Renal cortex interstitium (tissue), 11 donors: ENCODE measurements around the gene MYF5. TPM values are rescaled to one million over a fixed set of nuclear protein-coding genes. Genes with fewer than 3 reads are reported as not detected.

Experiments used
- DNase-seq, 11 donors: peaks; one replicate each; pipeline ENCODE4 v3.0.0-alpha.2; 2013; ENCODE audit warnings: low read depth in 9 of 11, low spot score in 4 of 11; ENCODE audit errors: extremely low read depth in 1 of 11
- polyA plus RNA-seq, 3 donors: library from polyadenylated mRNA; unstranded; fragments of 120-200 nt; gene quantifications; one replicate each; pipeline ENCODE4 v1.2.1, GENCODE V29; 2013; ENCODE audit not compliant: insufficient read length in 3 of 3

The MYF5 gene
- polyA plus RNA-seq, 3 donors: 0.09 TPM; not detected in 2

DNA sequence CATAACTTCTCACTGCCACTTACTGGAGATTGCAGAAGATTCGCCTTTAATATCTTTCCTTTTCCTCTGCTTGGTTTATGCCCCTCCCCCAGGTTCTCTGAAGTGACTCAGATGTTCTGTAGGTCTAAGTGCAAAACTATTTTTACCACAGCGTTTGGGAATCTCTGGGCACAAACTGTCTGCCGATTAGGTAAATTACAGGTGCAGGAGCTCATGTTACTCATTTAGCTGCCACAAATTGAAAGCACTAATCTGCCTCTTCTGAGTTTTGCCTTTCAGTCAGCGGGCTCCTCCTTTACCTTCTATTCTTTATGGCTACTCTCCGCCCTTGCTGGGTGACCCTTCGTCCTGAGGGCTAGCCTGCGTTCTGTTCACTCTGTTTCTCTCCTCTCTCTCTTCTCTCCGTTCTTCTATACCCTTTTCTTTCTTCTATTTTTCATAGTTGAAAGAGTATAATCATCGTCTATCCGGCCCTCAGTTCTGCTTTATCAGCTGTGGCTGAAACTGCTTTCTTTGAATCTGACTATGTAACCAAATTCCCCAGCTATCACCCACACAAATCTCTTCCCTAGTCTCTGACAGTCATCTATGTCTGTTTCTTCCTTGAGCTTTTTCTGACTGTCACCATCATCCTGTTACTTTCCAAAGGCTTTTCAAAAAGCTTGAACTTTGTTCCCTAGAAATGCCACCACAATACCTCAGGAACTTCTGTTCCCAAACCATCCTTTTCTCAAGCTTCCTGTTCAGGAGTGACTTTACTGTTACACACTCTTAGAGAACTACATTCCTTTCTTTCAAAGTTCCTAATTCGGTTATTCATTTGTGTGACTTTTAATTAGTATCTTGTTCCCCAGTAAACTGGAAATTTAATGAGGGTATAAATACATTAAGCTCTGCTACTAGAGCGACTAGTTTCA is 13.6 kb upstream of the MYF5 start:
- DNase-seq: no peak

DNA sequence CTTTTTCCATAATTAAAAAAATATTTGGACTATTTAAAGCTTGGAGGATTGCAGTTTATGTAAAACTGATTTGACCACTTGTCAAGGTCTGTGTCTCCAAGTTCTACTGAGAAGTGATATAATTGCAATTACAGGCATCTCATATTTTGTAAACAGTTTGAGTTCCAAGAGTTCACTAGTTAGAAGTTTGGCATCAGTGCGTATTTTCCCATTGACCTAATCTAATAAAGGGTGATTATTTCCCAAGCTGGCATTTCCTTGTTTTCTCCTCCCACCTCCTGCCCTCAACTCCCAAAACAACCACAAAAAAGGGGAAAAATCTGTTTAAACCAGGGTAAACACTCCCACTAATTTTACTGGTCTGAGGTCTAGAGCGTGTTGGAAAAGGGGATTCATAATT is 12.3 kb upstream of the MYF5 start:
- DNase-seq: no peak

DNA sequence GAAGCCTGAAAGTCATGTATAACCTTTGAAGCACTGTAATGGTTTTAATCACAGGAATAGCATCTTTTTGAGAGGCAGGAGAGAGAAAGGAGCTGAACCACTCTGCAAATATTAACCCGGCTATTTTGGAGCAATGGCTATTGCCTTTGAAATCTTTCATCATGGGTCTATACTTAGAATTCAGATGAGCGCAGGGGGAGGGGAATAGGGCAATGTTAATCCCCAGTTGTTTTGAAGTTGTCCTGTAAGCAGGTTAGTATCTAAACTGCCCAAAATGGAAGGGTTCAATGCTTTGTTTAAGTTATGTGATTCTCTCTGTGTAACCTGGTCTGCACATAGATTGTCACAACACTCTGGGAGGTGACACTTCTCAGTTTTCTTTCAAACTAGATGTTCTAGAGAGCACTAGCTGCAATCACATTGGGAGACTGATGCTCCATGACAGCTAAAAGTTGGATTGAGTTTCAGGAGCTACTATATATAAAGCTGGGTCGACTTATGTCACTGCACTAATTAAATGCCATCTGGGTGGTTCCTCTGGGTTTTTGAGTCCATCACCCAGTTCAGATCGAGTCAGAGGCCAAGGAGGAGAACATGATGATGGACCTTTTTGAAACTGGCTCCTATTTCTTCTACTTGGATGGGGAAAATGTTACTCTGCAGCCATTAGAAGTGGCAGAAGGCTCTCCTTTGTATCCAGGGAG is 9.4 kb upstream of the MYF5 start, which contains the start of gene MYF6:
TSS of gene MYF6 (plus strand) at position 509 of the 704 bp plus-strand sequence. CDS start at position 595, 86 bp downstream.
- DNase-seq: no peak

- DNase-seq: no peak
Measured at GRCh38 chr12:80707830-80708258, 8.9 kb upstream of the MYF5 start.

GRCh38 chr12:80708259-80708974 is 8.3 kb upstream of the MYF5 start:
- DNase-seq: no peak

- no peak for DNase-seq
Measured at GRCh38 chr12:80708975-80709328, 7.8 kb upstream of the MYF5 start.

DNA sequence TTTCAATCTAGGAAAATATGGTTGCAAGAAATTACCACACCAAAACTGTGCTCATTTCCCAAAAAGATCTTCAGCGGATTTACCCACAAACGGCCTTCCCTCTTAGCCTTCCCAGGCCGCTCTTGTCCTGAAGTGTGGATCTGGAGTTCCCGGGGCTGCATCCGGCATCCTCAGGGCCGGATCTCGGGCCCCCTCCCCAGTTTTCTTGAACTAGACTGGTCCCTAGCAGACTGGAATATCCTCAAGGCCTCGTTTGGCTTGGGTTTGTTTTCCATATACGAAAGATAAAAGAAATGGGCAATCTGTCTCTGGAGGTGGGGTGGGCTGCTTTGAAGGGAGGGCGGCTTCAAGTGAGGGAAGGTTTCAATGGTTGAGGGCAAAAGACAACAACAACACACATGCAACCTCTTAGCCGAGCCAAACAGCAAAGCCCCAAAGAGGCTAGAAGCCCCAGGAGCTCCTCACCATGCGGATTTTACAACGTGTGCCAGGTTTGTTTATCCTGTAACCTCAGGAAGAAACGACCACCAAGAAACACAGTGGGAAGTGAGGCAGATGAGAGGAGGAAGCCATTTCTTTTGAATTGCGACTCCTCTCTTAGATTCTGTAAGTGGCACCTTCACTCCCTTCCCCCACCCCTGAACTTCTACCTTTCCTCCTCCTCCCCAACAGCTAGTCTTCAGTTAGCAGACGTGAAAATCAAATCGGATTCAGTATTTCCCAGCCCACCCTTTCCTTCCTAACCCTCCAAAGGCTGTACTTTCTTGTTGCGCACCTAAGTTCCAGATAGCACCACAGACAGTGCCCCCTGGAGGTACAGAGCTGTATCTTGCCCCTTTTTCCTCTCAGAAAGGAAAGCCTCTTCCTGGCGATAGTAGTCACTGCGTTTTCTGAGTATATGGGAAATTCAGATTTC is 6.6 kb upstream of the MYF5 start:
- DNase-seq: no peak

GRCh38 chr12:80710727-80711449 is 5.8 kb upstream of the MYF5 start:
- DNase-seq: no peak

- DNase-seq: no peak
Measured at GRCh38 chr12:80711866-80712265, 4.8 kb upstream of the MYF5 start.

GRCh38 chr12:80712866-80713265 is 3.8 kb upstream of the MYF5 start:
- no peak for DNase-seq

DNA sequence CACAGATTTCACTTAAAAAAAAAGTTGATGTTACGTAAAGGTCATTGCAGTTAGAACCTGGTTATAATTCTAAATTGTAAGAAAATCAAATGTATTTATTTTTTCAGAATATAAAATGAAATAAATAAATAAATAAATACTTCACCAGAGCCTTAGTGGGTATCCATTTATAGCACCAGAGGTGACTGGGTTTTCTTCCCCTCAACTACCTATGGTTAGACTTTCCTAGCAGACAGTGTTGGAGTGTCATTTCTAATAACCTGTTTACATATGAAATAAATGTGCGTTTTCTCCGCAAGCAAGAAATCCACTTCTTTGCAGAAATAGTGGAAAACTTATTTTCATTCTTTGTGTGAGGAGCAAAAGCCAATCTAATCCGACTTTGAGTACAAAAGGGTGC is 3.3 kb upstream of the MYF5 start:
- DNase-seq: no peak

GRCh38 chr12:80714055-80714454 is 2.7 kb upstream of the MYF5 start:
- DNase-seq: no peak

DNA sequence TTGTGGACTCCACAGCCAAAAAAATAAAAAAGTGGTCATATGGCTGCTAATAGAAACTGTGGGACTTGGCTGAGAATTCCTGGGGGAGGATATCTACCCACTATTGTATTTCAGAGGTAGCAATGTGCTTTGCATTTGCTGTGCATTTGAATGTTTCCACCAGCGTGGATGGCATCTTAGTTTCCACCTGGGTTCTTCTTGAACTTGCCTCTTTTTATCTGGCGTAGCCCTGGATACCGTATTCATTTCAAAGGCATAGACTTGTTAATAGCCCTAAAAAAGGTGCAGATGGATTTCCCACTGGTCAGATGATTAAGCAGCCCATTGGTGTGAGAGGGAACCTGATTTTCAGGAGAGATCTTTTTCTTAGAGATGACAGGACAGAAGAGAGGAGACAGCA is 1.9 kb upstream of the MYF5 start:
- DNase-seq: no peak

GRCh38 chr12:80715713-80716249 is 931 bp upstream of the MYF5 start:
- DNase-seq: no peak

- DNase-seq: no peak
Measured at GRCh38 chr12:80717856-80718255, 1.1 kb downstream of the MYF5 start.

GRCh38 chr12:80720516-80720915 is 3.8 kb downstream of the MYF5 start:
- DNase-seq: no peak

DNA sequence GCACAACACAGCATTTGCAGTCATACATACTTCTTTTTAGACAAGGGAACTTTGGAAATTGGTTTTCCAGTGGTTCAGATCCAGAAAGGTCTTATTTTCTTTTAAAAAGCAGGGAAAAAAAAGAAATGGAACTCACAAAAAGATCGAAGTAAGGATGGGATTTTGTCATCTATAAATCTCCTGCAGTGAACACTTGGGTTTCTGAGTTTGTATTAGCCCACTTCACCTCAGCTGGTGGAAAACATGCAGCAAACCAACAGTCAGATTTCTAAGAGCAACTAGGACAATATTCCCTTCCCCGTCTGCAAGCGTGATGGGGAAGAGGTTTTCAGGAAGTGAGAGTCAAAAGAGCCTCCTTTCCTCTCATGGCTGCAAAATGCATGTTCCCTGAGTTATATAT is 4.6 kb downstream of the MYF5 start:
- no peak for DNase-seq
